HL-60/S4 treated with phorbol 12-myristate 13-acetate at 8.2 ng/mL for 4 days and 3 days (cell line): ENCODE results near the gene PDLIM4.

Experiments used
- in situ Hi-C: fragments of 300-500 bp; cut with MboI; formaldehyde crosslinking; loops from 2 replicates; pipeline ENCODE4 v1.15.0; 2022; ENCODE audit warnings: low sequenced_read_pairs

PDLIM4 gene

DNA sequence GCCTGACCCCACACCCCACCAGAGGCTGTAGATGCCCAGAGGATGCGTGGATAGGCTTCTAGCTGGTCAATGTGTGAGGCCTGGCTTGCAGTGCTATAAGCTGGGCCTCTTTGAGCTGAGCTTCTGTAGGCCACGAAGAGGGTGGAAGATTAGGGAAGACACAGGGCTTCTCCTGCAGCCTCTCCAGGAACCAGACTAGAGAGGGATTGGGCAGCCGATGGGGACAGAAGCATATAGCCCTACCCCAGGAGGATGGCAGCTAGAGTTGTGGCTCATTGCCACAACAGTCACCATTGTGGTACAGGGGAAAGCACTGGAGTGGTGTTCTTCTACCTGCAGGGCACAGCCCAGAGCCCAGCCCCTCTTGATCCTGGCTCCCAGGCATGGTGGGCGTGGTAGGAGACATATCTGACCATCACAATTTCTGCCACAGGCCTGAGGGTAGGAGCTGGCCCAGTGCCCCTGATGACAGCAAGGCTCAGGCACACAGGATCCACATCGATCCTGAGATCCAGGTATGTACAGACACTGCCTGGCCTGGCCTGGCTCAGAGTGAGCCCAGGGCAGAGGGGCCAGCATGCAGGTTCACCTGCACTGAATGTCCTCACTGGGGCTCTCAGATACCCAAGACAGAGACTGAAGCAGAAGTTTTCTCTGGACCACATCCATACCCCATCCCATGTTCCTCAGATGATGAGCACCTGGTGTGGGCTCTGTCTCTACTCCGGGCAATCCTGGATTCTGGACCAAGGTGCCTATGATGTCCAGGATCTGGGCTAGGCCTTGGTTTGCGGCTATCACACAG lies 8.7 kb downstream of the PDLIM4 start:
- in situ Hi-C loops = no loop called here

DNA sequence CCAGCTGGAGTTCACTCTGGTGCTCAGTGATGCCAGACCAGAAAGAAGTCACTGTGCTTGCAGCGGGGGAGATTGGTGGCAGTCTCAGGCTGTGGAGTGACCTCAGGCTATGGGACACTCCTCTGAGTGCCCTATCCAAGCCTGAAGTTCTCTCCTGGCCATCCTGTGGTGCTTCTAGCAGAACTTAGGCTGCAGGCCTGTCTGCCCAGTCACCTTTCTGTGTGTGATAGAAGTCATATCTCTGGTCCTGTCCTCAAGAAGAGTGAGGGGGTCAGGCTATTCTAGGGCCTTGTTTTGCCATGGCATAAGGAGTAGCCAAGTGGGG lies 9.3 kb downstream of the PDLIM4 start:
- in situ Hi-C loops = no loop called here

DNA sequence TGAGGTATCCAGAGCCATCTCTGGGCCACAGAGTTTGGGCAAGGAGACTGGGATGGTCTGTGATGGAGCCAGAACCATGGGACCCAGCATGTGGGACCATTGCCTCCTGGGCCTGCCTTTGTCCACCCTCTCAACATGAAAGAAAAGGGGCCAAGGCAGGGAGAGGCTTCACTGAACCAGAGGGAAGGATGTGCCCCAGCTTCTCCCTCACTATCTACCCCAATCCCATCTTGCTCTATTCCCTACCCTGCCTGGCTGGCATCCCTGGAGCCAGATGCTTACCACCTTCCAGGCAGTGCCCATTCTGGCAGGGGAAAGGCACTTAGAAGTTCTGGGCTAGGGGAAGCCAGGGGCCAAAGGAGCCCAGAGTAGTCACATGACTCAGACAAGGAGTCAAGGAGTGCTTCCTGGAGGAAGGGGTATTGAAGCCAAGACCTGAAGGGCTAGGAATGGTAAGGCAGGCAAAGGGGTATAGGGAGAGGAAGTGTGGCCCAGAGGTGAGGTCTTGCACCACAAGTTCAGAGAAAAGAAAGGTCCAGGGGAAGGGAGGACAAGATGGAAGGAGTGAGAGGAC lies 9.8 kb downstream of the PDLIM4 start:
- in situ Hi-C loops = no loop called here

DNA sequence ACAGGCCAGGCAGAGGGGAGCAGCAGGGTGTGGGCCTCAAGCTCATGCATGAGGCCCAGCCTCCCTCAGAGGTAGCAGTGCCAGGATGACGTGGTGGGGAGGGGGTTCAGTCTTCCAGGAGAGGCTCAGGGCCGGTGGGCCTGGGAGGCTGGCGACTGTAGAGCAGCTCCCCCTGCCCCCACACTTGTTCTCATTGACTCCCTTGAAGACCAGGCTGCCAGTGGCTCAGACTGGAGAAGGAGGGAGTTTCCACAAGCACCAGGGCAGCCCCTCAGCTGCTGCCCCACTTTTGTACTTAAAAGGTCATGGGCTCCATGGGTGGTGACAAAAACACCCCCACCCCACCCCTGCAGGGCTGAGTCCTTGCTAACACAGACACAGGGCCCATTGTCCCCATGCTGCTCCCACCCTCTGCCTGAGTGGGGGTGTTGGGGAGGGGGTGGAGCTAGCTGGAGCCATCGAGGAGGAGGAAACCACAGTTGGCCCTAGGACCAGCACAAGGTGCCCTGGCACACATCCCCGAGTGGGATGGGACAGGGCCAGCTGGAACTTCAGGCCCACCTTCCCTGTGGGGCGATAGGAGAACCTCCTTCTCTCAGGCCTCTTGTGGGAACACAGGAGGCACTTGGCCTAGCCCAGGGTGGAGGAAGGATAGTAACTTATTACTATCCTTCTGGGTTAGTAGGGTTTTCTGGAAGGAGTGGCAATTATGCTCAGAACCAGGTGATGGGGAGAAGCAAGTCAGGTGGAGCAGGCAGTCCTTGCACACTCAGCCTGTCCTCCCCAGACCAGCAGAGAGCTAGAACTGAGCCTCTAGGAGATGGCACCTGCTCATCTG lies 10.7 kb downstream of the PDLIM4 start:
- in situ Hi-C loops = no loop called here

DNA sequence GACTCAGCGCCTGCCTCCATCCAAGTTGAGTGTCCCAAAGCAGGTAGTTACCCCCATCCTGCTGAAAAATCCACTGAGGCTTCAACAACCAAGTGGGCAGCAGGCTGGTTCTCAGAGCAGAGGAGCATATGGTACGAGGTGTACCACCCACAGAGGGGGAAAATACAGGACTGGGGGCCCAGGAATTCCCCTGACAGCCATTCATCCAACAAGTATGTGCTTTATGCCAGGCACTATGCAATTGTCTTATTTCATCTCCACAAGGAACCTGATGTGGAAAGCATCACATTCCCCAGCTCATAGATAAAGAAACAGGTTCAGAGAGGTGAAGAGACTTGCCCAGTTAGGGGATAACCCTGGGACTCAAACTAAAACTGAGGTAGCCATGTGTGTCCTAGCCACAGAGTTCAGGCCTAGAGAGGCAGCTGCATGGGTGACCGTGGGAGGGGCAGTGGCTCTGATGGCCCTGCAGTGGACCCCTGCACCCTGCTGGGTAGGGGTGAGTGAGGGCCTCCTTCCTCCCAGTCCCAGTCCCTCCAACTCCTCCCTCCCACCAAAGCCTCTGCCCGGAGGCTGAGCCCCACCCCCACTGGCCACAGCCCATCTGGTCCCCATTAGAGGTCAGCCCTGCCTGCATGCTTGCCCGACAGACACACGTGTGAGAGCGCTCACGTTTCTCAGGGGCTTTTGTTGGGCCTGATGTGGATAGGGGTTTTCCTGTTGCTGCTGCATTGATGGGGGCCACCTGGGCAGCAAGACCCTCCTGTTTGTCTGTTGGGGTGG lies 11.5 kb downstream of the PDLIM4 start:
- in situ Hi-C loops = no loop called here

DNA sequence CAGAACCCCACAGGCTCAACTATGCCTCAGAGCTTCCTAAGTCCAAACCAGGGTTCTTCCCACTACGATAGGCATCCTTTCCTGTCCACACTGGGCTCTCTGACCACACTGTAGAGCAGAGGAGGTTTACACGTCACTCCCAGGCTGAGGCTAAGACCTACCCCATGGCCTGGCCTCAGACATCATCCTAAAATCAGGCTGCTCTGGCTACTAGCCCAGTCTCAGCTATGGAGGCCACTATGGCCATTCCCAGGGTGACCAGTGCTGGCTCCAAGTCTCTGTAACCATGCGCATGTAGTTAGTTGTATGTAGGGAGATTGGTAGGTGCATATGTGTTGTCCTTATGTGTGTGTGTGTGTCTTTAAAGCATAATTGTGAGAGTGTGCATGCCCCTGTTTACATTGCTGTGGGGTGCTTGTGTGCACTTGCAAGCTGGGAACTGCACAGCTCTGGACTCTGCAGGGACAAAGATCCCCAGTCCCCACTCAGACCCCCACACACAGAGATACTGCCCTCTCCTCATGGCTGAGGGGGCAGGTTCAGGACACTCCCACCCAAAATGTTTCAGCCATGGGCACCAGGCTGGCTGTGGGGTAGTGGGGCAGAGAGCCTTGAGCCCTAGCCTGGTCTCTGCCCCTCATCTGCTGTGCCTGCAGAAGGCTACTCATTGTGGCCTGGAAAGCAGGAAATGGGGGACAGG lies 12.3 kb downstream of the PDLIM4 start:
- in situ Hi-C loops = no loop called here

DNA sequence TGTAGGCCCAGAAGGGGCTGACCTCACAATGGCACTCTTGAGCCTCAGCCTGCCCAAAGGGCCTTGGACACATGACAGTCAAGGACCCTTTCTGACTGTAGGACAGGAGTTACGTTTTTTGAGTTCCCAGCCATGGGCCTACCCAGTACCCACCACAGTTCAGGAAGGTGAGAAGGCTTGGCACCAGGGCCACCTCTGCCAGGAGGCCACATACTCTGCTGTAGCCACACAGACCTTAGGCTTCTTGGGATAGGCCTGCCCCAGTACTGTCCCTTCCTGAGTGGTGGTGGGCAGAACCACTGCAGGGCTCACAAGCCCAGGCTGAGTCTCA lies 12.8 kb downstream of the PDLIM4 start:
- in situ Hi-C loops = no loop called here

DNA sequence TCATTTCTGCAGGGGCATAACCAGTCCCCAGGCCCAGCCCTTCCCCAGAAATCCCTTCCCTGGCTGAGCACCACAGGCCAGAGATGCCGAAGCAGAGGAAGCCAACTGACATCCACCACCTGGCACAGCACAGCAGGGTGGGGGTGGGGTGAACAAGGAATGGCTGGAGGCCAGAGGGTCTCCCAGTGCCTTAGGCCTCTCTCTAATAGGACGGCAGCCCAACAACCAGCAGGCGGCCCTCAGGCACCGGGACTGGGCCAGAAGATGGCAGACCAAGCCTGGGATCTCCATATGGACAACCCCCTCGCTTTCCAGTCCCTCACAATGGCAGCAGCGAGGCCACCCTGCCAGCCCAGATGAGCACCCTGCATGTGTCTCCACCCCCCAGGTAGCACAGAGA lies 13.2 kb downstream of the PDLIM4 start:
- in situ Hi-C loops = no loop called here

DNA sequence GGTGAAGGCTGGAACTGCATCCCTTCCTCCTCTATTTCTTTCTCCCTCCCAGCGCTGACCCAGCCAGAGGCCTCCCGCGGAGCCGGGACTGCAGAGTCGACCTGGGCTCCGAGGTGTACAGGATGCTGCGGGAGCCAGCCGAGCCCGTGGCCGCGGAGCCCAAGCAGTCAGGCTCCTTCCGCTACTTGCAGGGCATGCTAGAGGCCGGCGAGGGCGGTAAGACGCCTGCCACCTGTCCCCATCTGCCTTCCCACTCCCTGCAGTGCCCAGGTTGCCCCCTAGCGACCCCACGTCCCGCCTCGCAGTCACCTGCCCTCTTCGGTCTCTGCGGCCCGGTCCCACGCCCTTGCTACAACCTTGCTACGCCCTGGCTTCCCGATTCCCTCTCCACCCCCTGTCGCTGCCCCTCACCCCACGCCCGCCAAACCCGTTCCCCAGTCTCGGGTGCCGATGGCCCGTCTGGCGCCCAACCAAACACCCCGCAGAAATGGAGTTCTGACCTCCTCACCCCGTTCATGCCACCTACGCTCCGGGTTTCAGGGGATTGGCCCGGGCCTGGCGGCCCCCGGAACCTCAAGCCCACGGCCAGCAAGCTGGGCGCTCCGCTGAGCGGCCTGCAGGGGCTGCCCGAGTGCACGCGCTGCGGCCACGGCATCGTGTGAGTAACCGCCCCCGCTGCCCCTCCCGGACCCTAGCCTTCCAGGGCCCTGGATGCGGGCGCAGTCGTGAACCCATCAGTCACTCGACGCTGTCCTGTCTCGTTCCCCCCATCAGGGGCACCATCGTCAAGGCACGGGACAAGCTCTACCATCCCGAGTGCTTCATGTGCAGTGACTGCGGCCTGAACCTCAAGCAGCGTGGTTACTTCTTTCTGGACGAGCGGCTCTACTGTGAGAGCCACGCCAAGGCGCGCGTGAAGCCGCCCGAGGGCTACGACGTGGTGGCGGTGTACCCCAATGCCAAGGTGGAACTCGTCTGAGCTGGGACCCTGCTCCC lies 14.1 kb downstream of the PDLIM4 start:
- in situ Hi-C loops = no loop called here

DNA sequence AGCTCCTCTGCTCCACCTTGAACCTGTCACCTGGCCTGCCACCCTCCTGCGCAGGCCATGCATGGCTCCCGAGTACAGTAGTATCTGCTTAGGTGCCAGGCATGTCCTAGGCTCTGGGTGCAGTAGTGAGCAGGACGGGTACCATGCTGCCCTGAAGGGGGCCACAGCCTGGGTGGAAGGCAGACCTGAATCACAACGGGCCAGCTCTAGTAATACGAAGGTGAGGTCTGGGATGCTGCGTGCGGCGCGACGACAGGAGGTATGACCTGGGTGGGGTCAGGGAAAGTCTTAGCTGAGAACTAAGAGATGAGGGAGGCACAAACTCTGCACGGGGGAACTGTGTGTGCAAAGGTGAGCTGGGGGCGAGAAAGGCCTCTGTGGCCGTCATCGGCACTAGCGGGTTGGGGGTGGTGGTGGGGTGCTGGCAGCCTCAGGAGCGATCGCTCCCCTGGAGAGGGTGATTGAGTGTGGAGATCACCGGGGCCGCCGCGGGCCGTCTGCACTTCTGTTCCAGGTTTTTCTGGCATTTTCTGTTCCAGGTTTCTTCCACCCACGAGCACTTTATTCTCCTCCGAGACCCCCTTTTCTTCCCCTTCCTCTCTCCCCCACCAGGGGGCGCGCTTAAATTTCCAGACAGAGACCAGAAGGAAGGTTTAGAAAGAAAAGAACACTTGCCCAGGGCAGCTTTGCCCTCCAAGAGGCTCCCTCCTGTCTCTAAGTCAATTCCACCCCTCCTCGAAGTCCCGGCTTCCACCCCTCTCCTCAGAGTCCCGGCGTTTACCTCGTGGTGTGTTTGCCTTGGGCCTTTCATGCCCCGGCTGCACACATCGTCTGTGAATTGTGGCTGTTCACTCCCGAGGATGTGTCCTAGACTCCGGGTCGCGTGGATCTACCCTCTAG lies 15.1 kb downstream of the PDLIM4 start:
- in situ Hi-C loops = no loop called here

DNA sequence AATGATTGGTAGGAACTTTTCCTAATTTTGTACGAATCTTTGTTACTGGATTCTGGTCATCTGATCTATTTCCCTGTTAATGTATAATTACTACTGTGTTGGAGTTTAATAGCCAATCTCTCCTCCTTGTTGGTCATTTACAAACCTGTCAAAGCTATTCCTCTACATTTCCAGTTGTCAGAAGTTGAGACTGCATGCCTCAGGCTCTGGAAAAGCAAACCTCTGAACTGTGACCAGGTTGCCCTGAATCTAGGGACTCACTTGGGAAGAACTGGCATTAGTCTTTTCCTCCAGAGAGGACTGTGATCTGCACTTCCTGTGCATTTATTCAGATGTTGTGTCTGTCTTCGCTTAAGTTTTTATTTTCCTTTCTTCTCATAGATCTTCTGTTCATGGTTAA lies 16.1 kb downstream of the PDLIM4 start:
- in situ Hi-C loops = no loop called here

DNA sequence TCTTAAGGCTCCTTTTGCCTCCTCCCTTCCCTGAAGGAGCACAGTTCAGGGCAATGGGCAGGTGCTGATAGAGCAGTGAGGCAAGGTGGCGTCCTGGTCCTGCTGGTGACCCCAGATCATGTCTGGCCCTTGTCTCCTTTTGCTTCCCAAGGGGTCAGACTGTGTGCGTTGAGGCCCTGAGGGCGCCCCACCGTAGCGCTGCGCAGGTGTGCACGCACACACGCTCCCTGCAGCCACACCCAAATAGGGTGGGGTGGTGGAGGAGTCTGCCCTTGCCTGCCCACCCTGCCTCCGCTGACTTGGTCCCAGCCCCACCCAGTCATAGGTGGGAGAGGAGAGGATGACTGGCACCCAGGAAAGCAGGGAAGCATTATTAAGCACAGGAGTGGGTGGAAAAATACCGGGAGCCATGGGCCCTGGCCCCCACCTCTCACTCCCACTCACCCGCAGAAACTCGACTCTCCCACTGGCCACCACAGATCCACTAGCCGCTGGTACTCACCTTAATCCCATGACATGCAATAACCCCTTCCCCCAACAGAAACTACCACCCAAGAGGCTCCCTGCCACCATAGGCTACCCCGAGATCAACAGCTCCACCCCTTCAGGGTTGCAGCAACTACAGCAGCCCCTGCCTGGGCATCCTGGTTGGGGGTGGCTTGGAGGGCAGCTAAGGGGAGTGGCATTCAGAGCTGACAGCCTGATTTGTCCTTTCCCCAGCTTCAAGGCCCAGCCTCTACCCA lies 16.7 kb downstream of the PDLIM4 start:
- in situ Hi-C loops = no loop called here

DNA sequence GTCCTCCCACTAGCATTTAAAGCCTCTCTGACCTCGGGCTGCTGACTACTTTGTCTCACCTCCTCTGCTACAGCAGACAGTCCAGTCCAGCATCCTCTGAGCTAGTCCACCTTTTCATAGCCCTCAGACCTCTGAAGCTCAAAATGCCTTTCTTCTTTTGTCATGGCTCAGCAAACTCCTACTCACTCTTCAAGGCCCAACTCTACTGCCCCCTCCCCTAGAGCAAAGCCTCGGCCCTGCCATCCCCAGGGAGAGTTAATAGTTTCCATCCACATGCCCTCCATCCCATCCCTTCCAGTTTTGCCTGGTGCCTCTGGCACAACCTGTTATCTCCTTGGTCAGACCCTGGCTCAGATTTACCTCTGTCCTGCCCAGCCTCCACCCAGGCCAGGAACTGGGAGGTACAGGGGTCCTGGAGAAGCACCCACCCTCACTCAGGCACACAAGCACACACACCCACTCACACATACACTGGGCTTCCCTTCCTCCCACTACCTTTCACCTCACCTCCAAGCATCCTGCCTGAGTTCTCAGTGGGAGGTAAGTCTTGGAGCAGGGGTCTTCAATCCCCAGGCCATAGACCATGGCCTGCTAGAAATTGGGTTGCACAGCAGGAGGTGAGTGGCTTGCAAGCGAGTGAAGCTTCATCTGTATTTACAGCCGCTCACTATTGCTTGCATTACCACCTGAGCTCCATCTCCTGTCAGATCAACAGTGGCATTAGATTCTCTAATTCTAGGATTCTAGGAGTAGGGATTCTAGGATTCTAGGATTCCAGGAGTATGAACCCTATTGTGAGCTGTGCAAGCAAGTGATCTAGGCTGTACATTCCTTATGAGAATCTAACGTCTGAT lies 18.1 kb downstream of the PDLIM4 start:
- in situ Hi-C loops = no loop called here

DNA sequence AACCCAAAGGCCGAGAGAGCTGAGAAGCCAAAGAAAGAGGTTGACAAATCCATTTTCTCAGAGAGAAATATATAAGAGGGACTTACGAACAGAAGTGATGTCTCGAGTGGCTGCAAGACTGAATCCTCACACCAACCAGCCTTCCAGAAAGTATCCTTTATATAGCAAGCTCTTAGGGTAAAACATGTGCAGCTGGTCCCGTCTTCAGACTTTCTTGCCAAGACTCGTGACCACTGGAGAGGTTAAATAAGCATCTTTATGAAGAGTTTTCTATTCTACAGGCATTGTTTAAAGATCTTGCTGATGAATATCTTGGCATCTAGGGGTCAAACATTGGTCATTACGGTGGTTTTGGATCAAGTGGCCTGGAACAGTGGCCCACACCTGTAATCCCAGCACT lies 19.8 kb downstream of the PDLIM4 start:
- in situ Hi-C loops = no loop called here

DNA sequence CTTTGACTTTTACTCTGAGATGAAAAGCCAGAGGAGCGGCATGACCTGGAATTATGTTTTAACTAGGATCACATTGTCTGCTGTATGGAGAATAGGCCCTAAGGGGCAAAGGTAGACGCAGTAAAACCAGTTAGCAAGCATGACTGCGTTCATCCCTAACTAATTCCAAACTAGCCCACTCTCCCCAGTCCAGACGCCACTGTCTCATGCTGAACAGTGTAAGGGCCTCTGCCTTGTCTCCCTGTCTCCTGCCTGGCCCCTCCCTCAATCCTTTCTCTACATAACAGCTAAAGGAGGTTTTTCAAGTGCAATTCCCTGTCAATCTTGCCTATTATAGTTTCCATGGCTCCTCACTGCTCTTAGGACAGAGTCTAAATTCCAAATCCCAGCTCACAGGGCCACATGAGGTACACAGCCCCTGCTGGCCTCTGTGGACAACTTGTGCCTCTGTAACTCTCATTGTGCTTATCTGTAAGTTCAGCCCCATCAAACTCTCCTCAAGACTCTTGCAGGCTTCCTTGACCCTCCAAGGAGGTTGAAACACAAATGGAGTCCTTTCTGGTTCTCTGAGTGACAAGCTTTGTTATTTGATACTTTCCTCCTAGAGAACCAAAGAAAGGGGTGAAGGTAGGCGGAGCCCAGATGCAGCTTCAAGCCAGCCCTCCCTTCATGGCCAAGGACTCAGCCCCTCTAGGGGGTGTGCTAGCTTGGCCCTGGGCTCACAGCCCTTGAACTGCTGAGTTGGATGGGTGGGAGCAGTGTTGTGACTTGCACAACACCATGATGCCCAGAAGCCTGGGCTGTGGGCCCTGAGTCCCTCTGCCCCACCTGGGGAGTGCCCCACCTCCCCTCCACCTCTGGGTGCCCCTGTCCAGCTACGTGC lies 20.7 kb downstream of the PDLIM4 start:
- in situ Hi-C loops = no loop called here

DNA sequence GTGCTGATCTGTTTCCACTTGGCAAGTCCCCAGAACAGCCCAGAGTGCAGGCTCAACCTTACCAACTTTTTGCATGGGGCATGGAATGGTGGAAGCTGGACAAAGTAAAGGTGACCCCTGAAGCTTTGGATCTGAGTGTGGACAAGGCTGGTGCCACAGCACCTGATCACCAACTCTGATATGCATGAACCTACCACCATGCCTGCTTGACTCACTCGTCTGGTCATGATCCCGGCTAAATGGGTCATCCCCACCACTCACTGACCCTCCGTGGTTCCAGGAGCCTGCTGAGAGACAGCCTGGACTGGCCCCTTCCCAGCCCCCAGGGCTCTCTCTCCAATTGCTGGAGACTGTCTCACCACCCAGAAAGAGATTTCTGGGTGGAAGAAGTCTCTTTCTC lies 22.3 kb downstream of the PDLIM4 start:
- in situ Hi-C loops = no loop called here
